Forelimb muscle (tissue), 1 donor: ENCODE results near the gene UBE4B. TPM values are rescaled to one million over a fixed set of nuclear protein-coding genes. Genes with fewer than 3 reads are reported as not detected.

ENCODE experiments used
- DNase-seq: peaks from one replicate; pipeline ENCODE4 v3.0.0-alpha.2; 2013; ENCODE audit warnings: low read depth
- polyA plus RNA-seq: library from polyadenylated mRNA; unstranded; fragments of 120-200 nt; gene quantifications from one replicate; pipeline ENCODE4 v1.2.1, GENCODE V29; 2013; ENCODE audit not compliant: insufficient read length

The UBE4B gene
- polyA plus RNA-seq, 1 donor = 40.3 TPM

DNA sequence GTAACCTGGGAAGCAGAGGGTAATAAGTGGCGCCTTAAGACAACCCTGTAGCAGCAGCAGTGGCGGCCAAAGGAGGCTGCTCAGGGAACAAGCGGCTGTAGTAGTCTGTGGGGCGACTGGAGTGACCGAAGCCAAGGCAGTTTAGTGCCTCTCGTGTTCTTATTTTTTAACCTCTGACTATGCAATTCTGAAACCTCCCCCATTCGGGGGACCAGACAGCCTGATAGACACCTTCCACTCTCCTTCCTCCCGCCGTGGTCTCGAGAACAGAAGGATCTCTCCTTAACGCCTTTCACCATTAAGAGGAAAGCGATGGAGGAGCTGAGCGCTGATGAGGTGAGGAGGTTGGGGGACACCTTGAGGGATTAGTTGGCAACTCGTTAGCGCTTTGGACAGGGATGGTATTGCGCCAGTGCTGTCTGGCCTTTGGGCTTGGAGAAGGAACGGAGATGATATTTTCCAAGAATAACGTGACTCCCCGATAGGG is 644 bp downstream of the UBE4B start:
- DNase-seq = no peak

DNA sequence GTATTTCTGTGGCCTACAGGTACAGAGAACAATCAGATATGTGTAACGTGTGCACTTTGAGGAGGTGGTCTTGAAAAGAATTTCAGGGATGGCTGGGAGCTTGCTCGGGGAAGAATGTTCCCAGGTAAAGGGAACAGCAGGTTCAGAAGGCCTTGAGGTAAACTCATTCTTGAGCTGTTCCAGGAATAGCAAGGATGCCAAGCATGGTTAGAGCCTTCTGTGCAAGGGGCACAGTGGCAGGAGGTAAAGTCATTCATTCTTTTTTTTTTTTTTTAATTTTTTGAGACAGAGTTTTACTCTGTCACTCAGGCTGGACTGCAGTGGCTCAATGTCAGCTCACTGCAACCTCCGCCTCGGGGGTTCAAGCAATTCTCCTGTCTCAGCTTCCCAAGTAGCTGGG is 10.0 kb downstream of the UBE4B start:
- DNase-seq = no peak

DNA sequence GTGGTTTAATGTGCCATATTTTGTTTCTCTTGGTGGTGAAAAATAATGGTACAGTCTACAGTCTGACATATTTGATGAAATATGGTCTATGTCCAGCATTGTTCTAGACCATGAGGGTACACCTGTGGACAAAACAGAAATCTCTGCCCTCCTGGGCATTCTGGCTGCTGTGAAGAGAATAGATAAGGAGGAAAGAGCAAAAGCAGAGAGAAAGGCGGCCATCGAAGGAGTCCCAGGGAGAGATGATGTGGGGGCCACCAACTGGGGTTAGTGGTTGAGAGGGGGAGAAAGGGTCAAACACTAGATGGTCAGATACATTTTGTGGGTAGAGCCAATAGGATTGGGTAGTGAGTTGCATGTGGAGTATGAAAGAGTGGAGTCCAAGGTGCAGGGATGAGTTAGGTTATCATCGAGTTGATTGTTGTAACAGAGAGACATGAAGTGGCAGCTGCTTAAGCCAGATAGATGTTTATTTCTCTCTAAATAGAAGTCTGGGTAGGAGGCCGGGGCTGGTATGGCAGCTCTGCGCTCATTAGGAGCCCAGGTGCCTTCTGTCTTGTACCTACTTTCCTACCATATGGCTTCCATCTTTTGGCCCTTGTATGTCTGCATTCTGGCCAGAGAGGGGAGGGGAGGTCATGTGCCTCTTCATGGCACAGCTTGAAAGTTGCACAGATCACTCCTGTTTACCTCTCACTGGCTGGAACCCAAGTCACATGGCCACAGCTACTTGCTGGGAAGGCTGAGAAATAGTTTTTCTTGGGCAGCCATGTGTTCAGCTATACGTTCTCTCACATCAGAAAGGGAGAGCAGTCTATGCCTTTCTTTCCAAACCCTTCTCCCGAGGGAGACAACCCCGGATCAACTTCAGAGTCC is 13.0 kb downstream of the UBE4B start:
- DNase-seq = no peak

DNA sequence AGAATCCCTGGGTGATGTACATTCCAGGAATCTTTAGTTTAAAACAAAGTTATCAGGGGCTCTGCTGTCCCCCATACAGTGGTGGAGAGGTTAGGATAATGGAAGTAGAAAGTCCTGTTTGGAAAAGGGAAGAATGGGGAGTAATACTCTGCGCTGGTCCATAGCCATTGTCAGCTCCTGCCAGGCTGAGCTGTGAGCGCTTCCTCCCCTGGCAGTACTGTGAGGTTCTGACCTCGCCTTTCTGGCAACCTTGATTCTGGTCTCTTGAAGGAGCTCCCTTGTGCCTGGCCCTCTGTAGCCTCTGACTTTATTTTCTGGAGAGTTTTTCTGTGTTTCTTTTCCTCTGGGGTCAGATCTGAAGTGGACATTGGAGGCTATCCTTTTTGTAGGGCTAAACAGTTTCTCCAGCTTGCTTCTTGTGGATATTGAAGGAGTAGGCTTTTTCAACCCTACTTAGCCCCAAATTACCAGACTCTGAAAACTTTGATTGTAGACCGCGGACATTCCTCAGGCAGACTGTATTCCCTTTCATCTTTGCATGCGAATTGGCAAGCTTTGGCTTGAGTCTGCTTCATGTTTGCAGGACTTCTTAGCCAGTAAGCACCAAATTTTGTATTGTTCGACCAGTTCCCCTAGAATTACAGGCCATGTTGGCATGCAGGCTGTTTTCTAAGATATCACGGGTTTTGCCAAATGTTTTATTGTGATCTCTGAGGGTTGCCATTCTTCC is 13.8 kb downstream of the UBE4B start:
- DNase-seq = no peak

DNA sequence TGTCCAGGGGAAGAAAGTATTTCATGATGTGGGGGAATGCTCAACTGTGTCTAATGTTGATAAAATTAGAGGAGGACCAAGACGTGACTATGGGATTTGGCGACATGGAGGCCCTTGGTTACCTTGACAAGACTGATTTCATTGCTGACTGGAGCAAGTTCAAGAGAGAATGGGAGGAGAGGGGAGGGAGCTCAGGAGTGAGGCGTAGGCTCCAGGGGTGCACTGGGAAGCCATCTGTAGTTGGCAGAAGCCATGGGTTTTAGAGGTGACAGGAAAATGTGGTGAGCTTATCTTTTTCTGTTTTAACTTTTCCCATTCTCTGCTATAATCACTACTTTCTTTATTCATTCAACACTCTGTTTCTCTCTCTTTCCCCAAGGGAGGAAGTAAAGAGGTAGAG is 15.8 kb downstream of the UBE4B start:
- no peak for DNase-seq

DNA sequence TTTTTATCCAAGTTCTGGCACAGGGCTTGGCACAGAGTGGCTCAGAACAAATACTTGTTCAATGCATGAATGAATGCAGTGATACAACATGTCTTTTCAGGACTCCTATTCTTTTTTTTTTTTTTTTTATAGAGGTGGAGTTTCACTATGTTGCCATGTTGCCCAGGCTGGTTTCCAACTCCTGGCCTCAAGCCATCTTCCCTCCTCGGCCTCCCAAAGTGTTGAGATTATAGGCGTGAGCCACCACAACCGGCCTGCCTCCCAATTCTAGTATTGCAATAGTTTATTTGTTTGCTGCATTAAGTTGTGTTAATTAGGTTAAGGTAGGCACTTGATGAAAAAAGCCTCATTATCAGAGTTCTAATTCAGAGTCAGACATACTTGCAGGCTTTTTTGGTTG is 17.9 kb downstream of the UBE4B start:
- DNase-seq = no peak

DNA sequence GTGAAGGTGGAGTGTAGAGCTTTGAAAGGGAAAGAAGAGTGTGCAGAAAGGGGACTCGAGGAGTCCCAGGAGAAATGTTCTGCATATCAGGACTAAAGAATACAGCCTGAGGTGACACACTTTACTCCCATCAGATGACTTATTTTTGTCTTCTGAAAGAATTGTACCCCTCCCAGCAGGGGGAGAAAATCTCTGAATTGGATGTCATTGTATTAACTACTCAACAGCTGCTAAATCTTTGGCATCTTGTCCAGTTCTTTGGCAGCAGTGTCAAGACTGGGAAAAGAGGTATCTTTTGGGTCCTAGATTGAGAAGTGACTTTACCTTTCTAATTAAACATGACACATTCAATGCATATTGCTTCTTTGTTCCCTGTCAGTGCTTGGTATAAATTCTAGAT is 18.9 kb downstream of the UBE4B start:
- no peak for DNase-seq

DNA sequence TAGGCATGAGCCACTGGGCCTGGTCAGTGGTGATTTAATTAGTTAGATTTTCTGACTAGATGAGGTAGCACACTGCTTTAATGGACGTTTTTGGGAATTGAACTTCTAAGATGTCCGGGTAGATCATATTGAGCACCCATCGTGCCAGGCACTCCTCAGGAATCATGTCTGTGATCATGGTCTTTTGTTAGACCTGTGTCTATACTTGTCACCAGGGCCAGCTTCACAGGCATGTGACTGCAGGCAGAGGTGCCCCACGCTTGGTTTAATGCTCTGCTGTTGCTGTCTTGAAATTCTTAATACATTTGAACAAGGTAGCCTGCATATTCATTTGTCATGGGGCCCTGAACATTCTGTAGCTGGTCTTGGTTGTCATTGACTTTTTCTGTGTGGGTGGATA is 19.6 kb downstream of the UBE4B start:
- DNase-seq = no peak

DNA sequence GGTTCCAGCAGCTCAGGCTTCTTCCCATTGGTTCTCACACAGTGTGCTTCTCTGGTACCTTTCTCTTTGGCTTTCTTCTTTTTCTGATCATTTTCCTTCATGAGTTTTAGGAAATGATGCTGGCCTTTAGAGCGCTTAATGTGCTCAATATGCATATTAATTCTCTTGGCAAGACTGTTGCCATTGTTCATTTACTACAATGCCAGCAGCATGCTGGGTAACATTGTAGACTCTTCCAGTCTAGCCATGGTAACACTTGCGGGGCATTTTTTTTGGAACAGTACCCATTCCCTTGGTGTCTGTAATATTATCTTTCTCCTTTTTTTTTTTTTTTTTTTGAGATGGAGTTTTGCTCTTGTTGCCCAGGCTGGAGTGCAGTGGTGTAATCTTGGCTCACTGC is 21.7 kb downstream of the UBE4B start:
- DNase-seq = no peak

DNA sequence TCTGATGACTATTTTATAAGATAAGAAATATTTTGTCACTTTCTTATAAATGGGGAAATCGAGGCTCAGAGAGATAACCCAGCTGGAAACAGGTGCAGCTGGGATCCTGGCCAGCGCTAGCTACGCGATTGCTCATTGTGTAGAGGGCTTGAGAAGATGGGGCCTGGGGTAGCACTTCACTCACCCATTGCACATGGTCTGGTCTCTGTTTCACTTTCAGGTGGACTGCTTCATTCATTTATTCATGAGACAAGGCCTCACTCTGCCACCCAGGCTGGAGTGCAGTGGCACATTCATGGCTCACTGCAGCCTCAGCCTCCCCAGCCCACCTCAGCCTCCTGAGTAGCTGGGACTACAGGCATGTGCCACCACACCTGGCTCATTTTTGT is 23.8 kb downstream of the UBE4B start:
- no peak for DNase-seq

DNA sequence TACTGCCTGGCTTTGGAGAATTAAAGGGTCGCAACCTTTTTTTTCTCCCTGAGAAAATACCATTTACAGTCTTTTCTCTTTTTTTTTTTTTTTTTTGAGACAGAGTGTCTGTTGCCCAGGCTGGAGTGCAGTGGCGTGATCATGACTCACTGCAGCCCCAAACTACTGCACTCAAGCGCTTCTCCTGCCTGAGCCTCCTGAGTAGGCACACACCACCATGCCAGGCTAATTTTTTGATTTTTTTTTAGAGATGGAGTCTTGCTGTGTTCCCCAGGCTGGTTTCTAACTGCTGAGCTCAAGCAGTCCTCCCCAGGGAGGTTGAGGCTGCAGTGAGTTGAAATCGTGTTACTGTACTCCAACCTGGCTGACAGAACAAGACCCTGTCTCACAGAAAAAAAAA is 24.6 kb downstream of the UBE4B start:
- DNase-seq = no peak

DNA sequence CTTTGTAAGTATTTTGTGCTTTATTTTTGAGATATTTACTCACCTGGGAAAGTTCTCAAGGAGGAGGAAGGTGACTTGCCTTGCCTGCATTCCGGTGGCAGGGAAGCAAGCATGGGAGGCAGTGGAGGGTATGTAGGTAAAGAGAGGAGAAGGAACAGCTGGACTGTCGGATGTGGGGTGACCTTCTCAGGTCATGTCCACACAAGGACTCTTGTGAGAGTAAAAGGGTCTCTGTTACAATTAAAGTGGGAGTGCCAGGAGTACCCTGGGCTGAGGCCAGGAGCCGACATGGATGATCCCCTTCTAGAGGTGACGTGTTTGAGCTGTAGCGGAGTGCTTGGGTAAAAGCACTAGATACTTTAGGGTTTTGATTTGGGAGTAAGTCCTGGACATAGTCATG is 25.0 kb downstream of the UBE4B start:
- no peak for DNase-seq

DNA sequence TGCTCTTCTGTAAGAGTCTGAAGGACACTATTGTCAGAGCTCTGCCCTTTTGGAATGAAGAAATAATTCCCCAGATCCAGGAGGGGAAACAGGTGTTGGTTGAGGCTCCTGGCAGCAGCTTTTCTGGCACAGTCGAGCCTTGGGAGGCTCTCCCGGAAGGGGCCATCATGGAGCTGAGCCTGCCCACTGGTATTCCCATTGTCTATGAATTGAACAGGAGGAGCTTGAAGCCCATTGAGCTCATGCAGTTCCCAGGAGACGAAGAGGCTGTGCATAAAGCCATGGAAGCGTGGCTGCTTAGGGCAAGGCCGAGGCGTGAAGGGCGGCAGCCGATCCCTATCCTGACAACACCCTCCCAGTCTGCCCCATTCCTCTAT is 26.6 kb downstream of the UBE4B start:
- no peak for DNase-seq

DNA sequence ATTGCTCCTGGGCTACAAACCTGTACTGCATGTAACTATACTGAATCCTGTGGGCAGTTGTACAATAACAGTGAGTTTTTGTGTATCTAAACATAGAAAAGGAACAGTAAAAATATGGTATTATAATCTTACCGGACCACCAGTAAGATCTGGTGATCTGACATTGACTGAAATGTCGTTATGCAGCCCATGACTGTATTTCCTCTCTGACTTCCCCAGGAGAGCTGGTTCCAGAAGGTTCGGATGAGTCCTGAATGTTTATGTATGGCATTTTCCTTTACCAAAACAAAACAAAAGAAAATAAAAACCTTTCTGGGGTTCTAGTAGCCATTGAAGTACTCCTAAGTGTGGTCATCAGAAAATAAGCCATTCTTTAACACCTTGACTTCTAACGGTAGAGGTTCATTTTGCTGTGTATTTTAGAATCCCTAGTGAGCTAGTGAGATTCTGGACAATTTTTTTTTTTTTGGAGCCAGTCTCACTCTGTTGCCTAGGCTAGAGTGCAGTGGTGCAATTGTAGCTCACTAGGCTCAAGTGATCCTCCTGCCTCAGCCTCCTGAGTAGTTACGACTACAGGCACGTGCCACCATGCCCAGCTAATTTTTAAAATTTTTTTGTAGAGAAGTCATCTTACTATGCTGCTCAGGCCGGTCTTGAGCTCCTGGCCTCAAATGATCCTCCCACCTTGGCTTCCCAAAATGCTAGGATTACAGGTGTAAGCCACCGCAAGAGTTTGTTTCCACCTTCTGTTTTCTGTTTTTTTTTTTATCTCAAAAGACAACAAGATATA is 27.7 kb downstream of the UBE4B start:
- no peak for DNase-seq

DNA sequence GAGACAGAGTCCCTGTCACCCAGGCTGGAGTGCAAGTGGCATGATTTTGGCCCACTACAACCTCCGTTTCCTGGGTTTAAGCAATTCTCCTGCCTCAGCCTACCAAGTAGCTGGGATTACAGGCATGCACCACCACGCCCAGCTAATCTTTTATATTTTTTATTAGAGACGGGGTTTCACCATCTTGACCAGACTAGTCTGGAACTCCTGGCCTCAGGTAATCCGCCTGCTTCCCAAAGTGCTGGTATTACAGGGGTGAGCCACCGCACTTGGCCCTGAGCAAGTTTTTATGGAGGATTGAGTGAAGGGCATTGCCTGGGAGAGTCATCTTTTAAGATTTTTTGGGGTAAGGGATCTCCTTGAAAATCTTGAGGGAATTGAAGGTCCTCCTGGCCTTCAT is 28.5 kb downstream of the UBE4B start:
- DNase-seq = no peak

DNA sequence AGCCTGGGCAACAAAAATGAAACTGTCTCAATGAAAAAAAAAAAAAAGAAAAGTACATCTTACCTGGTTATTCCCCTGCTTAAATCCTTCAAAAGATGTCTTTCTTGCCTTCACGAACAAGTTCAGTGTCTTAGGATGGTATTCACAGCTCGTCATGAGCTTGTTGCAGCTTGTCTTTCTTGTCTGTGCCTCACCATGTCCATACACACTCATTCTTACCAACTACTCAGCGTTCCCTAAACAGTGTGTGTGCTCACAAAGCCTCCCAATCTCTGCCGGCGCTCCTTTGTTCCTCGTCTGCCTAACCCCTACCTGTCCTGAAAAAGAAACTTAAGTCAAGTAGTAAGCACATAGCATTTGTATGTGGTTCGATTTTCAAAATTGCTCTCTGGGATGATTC is 31.1 kb downstream of the UBE4B start:
- no peak for DNase-seq

DNA sequence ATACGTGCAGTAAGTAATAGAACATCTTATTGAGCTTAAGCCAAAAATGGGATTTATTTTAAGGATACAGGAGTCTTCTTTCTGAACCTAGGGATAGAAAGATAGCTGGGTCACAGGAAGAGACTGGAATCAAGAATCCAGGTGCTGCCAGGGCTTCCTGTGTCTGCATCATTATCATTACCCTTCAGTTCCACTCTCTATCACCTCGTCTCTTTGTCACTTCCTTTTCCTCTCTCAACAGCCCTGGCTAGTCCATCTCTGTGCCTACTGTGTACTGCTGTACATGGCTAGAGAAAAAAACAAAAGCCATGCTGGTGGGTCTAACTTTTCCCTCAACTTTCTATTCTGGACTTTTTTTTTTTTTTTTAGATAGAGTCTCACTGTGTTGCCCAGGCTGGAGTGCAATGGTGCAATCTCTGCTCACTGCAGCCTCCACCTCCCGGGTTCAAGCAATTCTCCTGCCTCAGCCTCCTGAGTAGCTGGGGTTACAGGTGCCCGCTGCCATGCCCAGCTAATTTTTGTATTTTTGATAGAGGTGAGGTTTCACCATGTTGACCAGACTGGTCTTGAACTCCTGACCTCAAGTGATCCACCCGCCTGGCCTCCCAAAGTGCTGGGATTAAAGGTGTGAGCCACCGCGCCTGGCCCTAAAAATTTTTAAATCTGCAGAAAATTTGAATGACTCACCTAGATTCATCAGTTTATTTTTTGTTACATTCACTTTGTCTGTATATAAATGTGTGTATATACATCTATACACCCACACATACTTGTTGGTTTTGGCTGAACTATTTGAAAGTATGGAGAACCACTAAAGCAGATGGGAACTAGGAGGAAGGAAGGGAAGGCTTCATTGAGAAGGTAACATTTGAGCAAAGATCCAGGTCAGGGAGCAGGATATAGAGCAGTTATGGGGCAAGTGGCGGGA is 31.9 kb downstream of the UBE4B start:
- DNase-seq = no peak

DNA sequence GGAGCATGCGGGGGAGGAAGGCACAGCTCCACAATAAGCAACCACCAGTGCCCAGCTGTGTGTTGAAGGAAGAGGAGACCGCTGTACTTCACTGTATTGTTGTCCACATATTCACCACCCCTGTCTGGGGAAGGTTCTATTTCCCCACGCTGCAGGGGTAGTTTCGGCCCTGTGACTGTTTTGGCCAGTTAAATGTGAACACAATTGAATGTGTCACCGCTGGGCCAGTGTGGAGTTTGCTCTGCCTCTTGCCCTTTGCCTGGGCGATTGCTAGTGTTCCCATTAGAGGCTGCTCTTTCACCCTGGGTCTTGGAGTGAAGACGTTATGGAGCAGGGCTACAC is 32.6 kb downstream of the UBE4B start:
- no peak for DNase-seq

DNA sequence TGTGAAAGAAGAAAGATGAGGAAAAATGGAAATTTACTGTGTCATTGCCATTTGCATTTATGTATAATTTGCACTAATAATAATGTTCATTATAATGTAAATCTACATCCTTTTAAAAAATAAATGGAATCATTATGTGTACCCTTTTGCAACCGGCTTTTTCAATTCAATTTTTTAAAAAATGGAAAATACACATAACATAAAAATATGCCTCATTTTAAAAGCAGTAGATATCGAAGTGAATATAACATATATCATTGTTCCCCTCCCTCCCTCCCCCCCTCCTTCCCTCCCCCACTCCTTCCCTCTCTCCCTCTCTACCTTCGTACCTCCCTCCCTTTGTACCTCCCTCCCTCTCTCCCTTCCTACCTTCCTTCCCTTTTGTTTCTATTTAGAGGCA is 33.0 kb downstream of the UBE4B start:
- DNase-seq = no peak

DNA sequence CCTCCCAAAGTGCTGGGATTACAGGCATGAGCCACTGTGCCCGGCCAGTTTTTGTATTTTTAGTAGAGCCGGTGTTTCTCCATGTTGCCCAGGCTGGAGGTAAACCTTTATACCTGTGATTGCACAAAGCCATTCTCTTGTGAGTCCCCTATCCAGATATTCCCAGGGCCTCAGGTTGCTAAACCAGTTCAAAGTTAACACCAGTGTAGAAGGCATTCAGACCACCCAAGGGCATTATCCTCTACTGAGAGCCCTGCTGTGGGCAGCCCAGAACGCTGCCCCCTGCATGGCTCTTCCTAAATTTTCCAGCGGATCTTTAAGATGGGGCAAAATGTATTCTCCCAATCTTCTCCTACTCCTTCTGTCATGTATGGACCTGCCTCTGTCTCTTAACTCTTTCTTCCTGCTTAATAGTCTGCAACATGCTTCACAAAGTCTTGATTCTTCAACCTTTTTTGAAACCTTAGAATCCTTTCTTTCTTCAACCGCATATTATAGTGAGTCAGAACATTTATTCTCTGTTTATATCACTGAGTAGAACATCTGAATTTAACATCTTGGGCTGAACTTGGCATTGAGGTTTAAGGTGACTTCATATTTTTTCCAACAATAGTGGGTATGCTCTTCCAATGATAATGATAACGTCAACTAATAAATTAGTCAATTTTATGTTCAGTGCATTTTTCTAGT is 36.0 kb downstream of the UBE4B start:
- DNase-seq = no peak

DNA sequence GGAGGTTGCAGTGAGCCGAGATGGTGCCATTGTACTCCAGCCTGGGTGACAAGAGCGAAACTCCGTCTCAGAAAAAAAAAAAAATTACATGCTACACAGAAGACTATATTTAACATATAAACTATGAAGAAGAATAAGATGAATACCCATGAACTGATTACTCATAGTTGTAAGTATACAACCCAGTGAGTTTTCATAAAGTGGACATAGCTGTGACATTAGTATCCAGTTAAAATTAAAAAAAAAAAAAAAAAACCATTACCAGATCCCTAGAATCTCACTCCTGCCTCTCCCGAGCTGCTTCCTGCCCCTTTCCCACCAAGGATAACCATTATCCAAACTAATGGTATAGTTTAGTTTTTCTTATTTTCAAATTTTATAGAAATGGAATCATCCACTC is 37.4 kb downstream of the UBE4B start:
- no peak for DNase-seq
